GM19099 (cell line): ENCODE measurements around the gene NOTCH4.
A peak's percentile ranks its signal among the peaks of the same experiment; 100 is the strongest.

Experiments
- POLR2A ChIP-seq: IDR thresholded peaks from 3 replicates; pipeline ENCODE4 v1.6.1; 2011; ENCODE audit warnings: low read depth; ENCODE audit not compliant: insufficient read length; ENCODE audit errors: extremely low read depth

NOTCH4 gene

GRCh38 chr6:32200711-32201475 lies 23.0 kb downstream of the NOTCH4 start:
- TF ChIP-seq POLR2A: no peak

GRCh38 chr6:32198866-32199265 lies 25.0 kb downstream of the NOTCH4 start:
- TF ChIP-seq POLR2A: no peak

DNA sequence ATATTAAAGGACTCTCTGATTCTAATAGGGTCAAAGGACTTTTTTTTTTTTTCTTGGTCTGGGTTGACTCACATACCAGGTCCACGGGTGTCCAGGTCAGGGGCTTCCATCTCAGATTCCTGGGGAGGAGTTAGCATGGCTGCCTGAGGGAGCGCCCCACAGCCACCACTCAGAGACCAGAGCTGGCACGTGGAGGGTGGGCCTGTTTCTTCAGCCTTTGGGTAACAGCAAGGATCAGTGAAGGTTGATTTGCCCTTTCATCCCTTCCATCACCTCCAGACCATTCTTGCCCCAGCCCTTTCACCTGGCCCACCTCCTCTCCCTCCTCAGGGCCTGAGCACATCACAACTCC lies 25.5 kb downstream of the NOTCH4 start:
- TF ChIP-seq POLR2A: no peak

DNA sequence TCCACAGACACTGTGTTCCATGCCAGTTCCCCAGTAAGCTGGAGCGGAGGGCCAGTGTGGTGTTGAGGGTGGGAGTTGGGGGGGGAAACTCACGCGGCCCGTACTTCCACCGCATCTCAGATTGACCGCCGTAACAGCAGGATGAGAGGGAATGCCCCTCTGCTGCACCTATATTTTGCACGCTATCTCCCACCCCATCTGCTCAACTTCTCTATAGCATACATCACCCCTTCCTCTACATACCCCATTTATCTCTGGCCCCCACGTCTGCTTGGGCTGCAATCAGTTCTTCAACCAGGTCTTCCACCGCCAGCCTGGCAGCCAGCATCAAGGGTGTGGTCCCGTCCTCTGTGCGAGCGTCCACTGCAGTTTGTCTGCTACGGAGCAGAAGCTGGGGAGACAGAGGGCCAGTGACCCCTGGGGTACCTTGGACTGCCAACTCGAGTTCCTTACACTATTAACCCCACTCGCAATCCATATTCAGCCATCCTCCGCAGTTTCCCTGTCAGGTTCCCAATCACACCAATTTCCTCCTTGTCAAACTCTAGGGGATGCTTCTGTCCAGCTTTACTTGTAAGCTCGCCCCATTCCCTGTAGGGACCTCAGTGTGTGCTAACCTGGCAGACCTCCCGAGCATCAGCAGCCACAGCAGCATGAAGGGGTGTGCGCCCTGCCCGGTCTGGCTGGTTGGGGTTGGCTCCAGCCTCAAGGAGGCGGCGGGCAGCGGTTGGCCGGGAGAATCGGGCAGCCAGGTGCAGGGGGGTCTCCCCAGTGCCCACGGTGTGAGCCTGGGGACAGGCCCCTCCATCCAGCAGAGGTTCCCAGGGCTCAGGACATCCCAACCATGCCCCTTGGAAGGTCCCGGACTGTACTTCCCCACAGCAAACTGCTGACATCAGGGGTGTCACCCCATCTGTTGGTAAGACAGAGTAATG lies 26.9 kb downstream of the NOTCH4 start:
- no peak for TF ChIP-seq POLR2A

DNA sequence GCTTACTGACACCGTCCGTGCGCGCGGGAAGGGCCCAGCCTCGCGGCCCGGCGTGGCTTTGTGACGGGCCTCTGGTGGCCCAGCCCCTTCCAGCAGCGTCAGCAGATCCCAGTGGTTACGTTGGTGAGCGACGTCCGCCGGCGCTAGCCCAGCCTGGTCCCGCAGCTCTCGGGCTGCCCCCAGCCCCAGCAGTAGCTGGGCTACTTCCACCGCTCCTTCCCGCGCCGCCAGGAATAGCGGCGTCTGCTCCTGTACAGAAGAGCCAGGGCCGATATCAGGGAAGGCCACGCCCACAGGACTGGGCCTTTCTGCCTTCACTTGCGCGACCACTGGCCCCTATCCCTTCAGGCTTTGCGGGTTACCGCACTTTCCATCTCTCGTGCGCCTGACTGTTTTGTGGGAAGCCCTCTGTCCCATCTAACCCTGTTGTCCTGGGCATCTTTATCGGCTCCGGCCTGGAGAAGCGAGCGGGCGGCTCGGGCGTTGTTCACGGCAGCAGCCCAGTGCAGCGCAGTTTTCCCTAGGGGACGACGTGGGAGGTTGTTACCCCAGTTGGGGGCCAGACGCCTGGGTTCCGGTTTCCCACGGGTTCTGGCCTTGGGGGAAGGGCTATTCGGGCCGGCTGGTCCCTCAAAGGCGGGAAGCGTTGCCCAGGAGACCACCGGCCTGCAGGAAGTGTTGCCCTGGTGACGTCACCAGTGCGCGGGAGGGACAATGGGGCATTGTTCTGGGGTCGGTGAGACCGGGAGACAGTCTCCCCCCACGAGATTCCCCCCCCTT lies 27.8 kb downstream of the NOTCH4 start:
- TF ChIP-seq POLR2A: peak; percentile 92

DNA sequence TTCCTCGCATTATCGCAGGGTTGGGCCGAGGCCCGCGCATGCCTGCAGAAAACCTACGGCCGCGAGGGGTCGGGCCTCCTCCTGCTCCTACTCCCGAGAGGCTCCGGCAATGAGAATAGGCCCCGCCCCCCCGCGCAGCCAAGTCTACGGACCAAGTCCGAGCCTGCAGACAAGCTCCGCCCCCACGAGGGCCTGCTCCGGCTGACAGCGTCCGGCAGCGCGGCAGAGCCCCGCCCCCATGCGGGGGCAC lies 28.3 kb downstream of the NOTCH4 start:
- no peak for TF ChIP-seq POLR2A

- TF ChIP-seq POLR2A: peak; percentile 60
Observed at GRCh38 chr6:32194825-32195651, 28.8 kb downstream of the NOTCH4 start.

DNA sequence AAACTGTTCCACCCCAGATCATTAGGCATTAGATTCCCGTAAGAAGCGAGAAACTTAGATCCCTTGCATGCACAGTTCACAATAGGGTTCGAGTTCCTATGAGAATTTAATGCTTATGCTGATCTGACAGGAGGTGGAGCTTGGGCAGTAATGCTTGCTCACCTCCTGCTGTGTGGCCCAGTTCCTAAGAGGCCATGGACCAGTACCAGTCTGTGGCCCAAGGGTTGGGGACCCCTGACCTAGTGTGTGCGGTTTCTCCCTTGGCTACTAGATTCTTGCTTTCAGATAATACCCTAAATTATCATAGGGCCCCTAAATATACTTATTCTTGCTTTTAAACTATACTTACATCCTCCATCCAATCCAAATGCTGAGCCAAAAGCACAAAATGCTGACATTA lies 29.5 kb downstream of the NOTCH4 start:
- TF ChIP-seq POLR2A: no peak

GRCh38 chr6:32192608-32193039 lies 31.2 kb downstream of the NOTCH4 start, which contains the start of gene GPSM3:
Gene GPSM3, minus strand, starts transcription at chr6:32192643. Its CDS starts 130 bp downstream, at chr6:32192513.
- peak; percentile 62 for TF ChIP-seq POLR2A

DNA sequence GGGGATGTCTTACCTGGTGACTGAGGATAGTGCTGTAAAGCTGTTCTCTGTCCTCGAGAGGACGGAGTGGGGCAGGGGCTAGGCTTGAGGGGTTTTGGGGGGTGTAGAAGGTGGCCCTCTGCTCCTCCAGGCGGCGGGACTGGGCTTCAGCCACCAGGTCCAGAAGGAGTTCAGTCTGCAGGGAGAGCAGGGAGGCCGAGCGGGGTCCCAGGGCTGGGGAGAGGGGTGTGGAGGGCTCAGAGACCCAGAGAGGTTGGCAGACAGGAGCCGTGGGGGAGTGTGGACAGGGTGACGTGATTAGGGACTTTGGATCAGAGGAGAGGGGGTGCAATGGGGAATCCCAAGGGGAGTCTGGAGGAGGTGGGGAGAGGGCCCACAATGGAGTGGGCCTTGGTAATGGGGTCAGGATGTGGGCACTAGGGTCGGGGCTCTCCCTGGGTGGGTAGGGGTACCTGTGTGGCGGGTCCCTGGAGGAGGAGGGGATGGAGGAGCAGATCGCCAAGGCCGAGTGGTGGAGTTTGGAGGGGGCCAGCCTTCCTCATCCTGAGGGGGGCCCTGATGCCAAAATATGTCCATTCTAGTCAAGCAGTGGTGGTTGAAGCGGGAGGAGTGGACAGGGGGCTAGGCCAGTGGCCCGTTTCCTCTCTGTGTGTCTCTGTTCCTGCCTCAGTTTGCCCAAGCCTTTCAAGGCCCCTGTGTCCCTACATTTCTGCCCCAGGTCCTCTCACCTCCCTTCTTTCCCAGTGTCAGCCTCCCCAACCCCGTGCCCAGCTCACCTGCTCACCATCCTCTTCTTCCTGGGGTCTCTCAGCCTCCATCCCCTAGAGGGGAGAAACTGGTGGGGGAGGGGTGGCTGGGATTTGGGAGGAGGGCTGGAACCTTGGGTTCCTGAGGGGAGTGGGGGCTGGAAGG lies 31.9 kb downstream of the NOTCH4 start:
- peak; percentile 39 for TF ChIP-seq POLR2A

DNA sequence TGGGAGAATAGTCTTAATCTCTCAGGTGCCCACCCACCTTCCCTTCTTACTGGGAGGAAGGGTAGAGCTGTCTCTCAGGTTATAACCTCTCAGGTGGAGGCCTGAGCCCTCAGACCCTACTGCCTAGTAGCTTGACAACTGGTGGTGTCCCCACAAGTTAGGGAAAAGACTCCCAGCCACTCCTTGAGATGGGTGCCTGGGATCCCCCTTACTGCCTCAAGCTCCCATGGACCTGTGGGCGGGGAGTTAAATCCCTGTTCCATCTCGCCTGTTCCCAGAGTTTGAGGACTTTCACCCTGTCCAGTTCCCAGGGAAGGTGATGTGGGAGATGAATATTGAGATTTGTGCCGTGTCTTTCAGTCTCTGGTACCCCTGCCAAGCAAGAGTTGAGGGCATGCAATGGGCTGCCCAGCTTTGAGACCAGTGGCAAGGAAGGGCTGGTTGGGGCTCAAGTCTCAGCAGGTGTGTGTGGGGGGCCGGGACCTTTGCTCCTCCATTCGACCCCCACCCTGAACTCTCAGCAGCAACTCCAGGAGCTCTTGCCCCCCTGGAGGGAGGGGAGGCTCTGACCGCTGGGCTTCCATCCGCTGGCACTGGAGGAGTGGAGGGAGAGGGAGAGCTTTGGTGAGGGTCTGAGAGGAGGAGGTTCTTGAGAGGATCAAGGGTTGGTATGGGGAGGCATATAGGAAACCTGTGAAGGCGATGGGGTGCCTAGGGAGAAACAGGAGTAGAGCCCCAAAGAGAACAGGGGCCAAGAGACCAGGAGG lies 32.8 kb downstream of the NOTCH4 start:
- peak; percentile 23 for TF ChIP-seq POLR2A

- TF ChIP-seq POLR2A: peak; percentile 74
Observed at GRCh38 chr6:32190054-32190851, 33.6 kb downstream of the NOTCH4 start, which contains the start of gene PBX2. Gene PBX2, minus strand, starts transcription at chr6:32190202. Its CDS starts 287 bp downstream, at chr6:32189915.
